IMR-90 (cell line): ENCODE data around the gene NFATC3. TPM values are rescaled to one million over a fixed set of nuclear protein-coding genes. Genes with fewer than 3 reads are reported as not detected.

Source experiments
- CTCF ChIP-seq: conservative IDR thresholded peaks from 2 replicates; pipeline ENCODE4 v1.5.1; 2012; ENCODE audit warnings: mild to moderate bottlenecking, low read depth, low read length, improper control_type of control experiment
- NFE2L2 ChIP-seq: fragments of 150-350 bp; IDR thresholded peaks from 2 replicates; pipeline ENCODE4 v1.6.1; 2016; ENCODE audit warnings: low read depth, mild to moderate bottlenecking, low read length
- polyA plus RNA-seq, 3 experiments: library from polyadenylated mRNA; depleted of rRNA; stranded (reverse); fragments of >200 nt; gene quantifications; 2 replicates each; pipeline ENCODE4 v1.2.3, GENCODE V29; 2012; ENCODE audit warnings: low replicate concordance in 1 of 3
- total RNA-seq: library from RNA; depleted of rRNA; stranded (reverse); fragments of >200 nt; gene quantifications from 2 replicates; pipeline ENCODE4 v1.2.3, GENCODE V29; 2012

NFATC3 gene
- total and polyA plus RNA-seq, 2 of the 4 experiments (the other 2 are of a cell fraction): 6.3 to 21.5 TPM

DNA sequence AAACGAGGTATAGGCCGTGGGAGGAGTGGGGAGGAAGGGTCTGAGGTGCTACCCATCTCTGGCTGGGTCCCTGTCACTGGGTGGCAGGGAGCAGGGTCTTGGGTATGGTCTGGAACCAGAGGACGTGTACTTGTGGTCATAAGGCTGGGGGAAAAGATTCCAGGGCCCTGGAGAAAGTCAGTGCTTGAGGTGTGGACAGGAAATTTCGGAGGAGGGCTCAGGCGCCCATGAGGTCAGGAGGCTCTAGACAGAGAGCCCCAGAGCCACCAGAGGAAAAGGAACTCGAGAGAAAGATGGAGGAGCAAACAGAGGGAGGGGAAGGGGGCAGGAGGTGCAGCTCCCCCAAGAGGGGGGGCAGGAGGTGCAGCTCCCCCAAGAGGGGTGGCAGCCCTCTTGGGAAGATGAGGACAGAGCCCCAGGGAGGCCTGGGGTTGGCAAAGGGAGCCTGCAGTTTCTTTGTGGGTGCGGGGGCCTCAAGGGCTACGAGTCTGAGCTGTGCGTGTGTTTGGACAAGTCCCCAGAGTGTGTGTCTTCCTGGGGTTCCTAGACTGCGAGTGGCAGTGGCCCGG is 178.5 kb downstream of the NFATC3 start (continued):
- TF ChIP-seq CTCF (no peak), NFE2L2 (no peak)
